ENCODE results near the gene MRM3. TPM values are rescaled to one million over a fixed set of nuclear protein-coding genes. Genes with fewer than 3 reads are reported as not detected.
A peak's percentile ranks its signal among the peaks of the same experiment; 100 is the strongest.
"Not testable (repeated sequence)": the region's sequence is repeated elsewhere in the genome, so short reads cannot be mapped to it uniquely, and the experiment has no call there.

MRM3 gene
- total RNA-seq, 3 donors from 2014 or later = 16.5 to 18.4 (median 16.7) TPM

DNA sequence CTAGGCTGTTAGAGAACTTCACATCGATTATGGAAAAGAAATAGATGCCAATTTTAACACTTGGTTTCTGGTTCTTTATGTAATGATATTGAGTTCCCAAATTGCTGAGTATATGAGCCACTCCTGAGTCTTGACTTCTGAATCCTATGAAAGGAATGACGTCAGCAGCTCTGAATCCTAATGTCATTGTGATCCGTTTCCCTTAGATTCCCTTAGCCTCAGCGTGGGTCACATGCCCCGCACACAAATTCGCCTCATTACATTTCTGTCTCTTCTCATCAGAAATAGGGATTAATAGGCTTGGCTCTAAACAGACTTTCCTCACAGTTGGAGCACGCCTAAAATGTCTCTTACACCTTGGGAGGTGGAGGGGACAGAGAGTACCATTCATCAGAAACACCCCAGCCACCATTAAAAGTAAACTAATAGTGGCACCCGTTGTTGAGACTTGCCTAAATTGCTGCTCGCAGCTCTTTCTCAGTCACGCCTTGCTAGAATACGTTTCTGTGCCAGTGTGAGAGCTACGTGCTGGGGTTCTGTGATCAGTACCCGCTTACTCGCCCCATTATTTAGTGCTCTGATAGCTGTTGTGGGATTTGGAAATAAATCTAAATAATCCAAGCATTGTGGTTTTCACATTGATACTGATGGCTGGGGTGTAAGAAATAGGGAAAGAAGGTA is 7.1 kb downstream of the MRM3 start:
- TF ChIP-seq POLR2A (IDR thresholded peaks at IDR 0.05) (no peak), POLR2AphosphoS5 (IDR thresholded peaks at IDR 0.05) (no peak)
- TF ChIP-seq, protein P1, sequence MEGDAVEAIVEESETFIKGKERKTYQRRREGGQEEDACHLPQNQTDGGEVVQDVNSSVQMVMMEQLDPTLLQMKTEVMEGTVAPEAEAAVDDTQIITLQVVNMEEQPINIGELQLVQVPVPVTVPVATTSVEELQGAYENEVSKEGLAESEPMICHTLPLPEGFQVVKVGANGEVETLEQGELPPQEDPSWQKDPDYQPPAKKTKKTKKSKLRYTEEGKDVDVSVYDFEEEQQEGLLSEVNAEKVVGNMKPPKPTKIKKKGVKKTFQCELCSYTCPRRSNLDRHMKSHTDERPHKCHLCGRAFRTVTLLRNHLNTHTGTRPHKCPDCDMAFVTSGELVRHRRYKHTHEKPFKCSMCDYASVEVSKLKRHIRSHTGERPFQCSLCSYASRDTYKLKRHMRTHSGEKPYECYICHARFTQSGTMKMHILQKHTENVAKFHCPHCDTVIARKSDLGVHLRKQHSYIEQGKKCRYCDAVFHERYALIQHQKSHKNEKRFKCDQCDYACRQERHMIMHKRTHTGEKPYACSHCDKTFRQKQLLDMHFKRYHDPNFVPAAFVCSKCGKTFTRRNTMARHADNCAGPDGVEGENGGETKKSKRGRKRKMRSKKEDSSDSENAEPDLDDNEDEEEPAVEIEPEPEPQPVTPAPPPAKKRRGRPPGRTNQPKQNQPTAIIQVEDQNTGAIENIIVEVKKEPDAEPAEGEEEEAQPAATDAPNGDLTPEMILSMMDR (IDR thresholded peaks at IDR 0.05) = no peak
- H3K4me3 ChIP-seq = no peak overlapping the region
- DNase-seq (ENCODE audit: low spot score in 2 of 2) = no peak
- H3K27me3 ChIP-seq = no peaks in the 10 kb centered on the region
- no peaks in the 10 kb centered on the region for H3K36me3 ChIP-seq
- peaks cover 0 to 4% of the 10 kb centered on the region in 2 donors for H3K4me1 ChIP-seq
- intact Hi-C loops (cut with DNase I; ENCODE audit: low total_unique reads) = no loop called here
- H3K27ac ChIP-seq = no peak overlapping the region
- H3K9me3 ChIP-seq = no peaks in the 10 kb centered on the region

DNA sequence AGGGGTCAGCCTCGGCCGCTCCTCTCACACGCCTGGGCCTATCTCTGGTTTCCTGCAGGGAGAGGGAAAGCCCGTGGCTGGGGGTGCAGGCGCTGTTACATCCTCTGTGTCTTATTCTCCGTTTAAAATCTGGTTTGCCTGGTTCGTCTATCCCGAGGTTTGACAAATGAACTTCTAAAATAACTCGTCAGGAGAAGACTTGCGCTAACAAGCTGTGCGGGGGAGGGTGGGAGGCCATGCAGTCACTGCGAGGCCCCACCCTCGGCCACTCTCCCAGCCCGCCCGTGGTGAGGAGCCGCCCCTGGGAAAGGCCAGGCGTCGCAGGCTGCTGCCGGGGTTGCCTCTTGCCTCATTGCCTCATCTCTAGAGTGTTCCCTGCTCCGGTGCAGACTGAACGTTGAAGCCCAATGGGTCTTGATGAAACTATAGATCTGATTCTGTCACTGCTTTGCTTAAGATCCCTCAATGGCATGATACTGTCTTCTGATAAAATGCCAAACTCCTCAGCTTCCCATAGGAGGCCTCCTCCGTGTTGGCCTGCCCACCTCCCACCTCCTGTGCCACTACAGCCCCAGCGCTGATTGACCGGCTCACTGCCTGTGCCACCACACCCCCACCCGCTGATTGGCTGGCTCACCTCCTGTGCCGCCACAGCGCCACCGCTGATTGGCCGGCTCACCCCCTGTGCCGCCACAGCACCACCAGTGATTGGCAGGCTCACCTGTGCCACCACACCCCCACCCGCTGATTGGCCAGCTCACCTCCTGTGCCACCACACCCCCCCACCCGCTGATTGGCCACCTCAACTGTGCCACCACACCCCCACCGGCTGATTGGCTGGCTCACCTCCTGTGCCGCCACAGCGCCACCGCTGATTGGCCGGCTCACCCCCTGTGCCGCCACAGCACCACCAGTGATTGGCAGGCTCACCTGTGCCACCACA is 8.0 kb downstream of the MRM3 start:
- H3K27me3 ChIP-seq; intact Hi-C loops (cut with DNase I; ENCODE audit: low total_unique reads); H3K4me3 ChIP-seq; H3K9me3 ChIP-seq; H3K36me3 ChIP-seq; H3K27ac ChIP-seq; H3K4me1 ChIP-seq: not testable (repeated sequence)
- peak in 1 of 2 donors; percentile 85 for DNase-seq (ENCODE audit: low spot score in 2 of 2)

DNA sequence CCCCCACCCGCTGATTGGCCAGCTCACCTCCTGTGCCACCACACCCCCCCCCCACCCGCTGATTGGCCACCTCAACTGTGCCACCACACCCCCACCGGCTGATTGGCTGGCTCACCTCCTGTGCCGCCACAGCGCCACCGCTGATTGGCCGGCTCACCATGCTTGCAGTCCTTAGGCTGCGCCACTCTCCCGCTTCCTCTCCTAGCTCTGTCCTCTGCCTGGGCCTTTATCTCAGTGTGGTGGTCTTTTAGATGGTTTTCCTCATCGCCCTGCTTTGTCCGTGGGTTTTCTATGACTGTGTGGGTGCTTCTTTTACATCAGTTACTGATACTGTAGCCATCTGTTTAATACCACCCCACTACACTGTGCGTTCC is 8.7 kb downstream of the MRM3 start:
- H3K4me1 ChIP-seq; H3K9me3 ChIP-seq; intact Hi-C loops (cut with DNase I; ENCODE audit: low total_unique reads); H3K36me3 ChIP-seq; DNase-seq (ENCODE audit: low spot score in 2 of 2); H3K27ac ChIP-seq; H3K27me3 ChIP-seq: not testable (repeated sequence)
- H3K4me3 ChIP-seq = peak overlapping the region in 1 of 3 donors; percentile 1

DNA sequence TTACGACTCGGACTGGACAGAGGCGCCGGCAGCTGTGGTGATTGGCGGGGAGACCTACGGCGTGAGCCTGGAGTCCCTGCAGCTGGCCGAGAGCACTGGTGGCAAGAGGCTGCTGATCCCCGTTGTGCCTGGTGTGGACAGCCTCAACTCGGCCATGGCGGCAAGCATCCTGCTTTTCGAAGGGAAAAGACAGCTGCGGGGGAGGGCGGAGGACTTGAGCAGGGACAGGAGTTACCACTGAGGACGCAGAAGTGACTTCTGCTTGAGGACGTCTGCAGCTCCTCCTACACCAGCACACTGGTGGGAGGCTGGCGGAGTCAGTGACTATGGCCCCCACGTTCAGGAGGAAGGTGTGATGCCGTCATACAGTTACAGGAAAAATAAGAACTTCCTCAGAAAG is 9.7 kb downstream of the MRM3 start:
- no peak for DNase-seq (ENCODE audit: low spot score in 2 of 2)
- Histone ChIP-seq H3K36me3 (no peaks in the 10 kb centered on the region), H3K4me3 (no peak overlapping the region), H3K9me3 (no peaks in the 10 kb centered on the region), H3K4me1 (no peaks in the 10 kb centered on the region), H3K27me3 (no peaks in the 10 kb centered on the region), H3K27ac (no peak overlapping the region)
- intact Hi-C loops (cut with DNase I; ENCODE audit: low total_unique reads) = no loop called here
- TF ChIP-seq, protein P1 (IDR thresholded peaks at IDR 0.05) = no peak
- TF ChIP-seq POLR2A (IDR thresholded peaks at IDR 0.05) (no peak), POLR2AphosphoS5 (IDR thresholded peaks at IDR 0.05) (no peak)

DNA sequence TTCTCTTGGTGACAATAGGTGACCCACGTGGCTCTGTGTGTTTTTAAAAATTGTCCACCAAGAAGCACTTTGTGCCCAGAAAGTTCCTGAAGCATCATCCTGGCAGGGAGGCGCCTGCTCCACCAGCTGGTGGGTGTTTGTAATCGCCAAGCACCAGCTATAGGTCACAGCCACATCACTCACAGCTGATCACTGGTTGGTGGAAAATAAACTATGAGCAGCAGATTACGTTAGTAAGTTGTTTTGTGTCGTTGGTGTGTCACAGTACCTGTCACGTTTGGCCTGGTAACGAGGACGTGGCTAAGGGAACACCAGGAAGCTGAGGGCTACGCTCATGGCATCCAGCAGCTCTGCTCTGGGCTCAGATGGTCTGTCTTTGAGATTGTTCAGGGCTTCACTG is 10.1 kb downstream of the MRM3 start:
- Histone ChIP-seq H3K9me3 (no peaks in the 10 kb centered on the region), H3K27me3 (no peaks in the 10 kb centered on the region), H3K27ac (no peak overlapping the region), H3K36me3 (no peaks in the 10 kb centered on the region), H3K4me1 (no peaks in the 10 kb centered on the region), H3K4me3 (no peak overlapping the region)
- intact Hi-C loops (cut with DNase I; ENCODE audit: low total_unique reads) = no loop called here
- no peak for DNase-seq (ENCODE audit: low spot score in 2 of 2)
- TF ChIP-seq, protein P1 (IDR thresholded peaks at IDR 0.05) = no peak

DNA sequence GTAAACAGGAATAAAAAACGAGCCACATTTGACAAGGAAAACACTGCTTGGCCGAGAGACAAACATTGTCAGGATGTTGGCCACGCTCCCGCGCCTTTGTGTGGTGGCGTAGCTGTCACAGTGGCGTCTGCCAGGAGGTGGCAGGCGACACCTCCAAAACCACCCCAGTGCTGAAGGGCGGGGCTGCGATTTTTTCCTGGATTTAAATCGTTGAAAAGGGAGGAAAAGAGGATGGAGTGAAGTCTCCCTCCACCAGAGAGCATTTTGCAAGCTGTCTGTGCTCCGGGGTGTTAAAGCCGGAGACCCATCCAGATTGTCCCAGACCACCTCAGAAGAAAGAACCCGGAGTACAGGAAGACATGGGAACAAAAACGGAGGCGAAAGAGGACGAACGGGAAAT is 12.7 kb downstream of the MRM3 start:
- H3K4me1 ChIP-seq = no peaks in the 10 kb centered on the region
- DNase-seq (ENCODE audit: low spot score in 2 of 2) = peak; percentile 85 to 87
- TF ChIP-seq, protein P1 (IDR thresholded peaks at IDR 0.05) = peak; percentile 72 to 94 (median 92)
- TF ChIP-seq POLR2AphosphoS5 (IDR thresholded peaks at IDR 0.05) = peak; percentile 68 to 89 (median 77)
- no peak for TF ChIP-seq POLR2A (IDR thresholded peaks at IDR 0.05)
- no peaks in the 10 kb centered on the region for H3K9me3 ChIP-seq
- peak overlapping the region; percentile 23 to 38 (median 35) for H3K4me3 ChIP-seq
- peak overlapping the region; percentile 39 to 42 for H3K27ac ChIP-seq
- no peaks in the 10 kb centered on the region for H3K27me3 ChIP-seq
- H3K36me3 ChIP-seq = no peaks in the 10 kb centered on the region
- intact Hi-C loops (cut with DNase I; ENCODE audit: low total_unique reads) = loop anchor here (5.0 kb wide), 1 partner anchor 187 kb away; no protein-coding TSS in a partner anchor
